RWPE2 (cell line): Measurements from ENCODE around the gene OBSCN.
"Not testable (repeated sequence)": the region's sequence is repeated elsewhere in the genome, so short reads cannot be mapped to it uniquely, and the experiment has no call there.

ENCODE experiments used
- ATAC-seq: fragments of 200-7000 bp; cut with Tn5 transposase; 3 replicates; pipeline ENCODE4 v1.9.1; 2021; ENCODE audit warnings: low read depth
- DNase-seq: peaks from one replicate; pipeline ENCODE4 v3.0.0-alpha.2; 2020; ENCODE audit warnings: low spot score
- H3K27ac ChIP-seq: fragments of 450-650 bp; 2 replicates; pipeline ENCODE4 v1.5.1; 2017; ENCODE audit warnings: mild to moderate bottlenecking; ENCODE audit not compliant: poor library complexity, severe bottlenecking
- H3K27me3 ChIP-seq: fragments of 250-450 bp; sonication (Bioruptor Pico); 2 replicates; pipeline ENCODE4 v1.5.1; 2021; ENCODE audit warnings: mild to moderate bottlenecking, moderate library complexity; ENCODE audit not compliant: insufficient read depth, poor library complexity, severe bottlenecking
- H3K36me3 ChIP-seq: fragments of 250-450 bp; sonication (Bioruptor Pico); 2 replicates; pipeline ENCODE4 v1.5.1; 2020; ENCODE audit warnings: low read depth, mild to moderate bottlenecking, moderate library complexity
- H3K4me1 ChIP-seq: fragments of 250-450 bp; sonication (Bioruptor Pico); 2 replicates; pipeline ENCODE4 v1.5.1; 2021; ENCODE audit warnings: mild to moderate bottlenecking, moderate library complexity; ENCODE audit not compliant: insufficient read depth, poor library complexity, severe bottlenecking
- H3K4me3 ChIP-seq: fragments of 250-450 bp; sonication (Bioruptor Pico); 2 replicates; pipeline ENCODE4 v1.5.1; 2021; ENCODE audit warnings: mild to moderate bottlenecking, moderate library complexity; ENCODE audit not compliant: severe bottlenecking
- H3K9me3 ChIP-seq: fragments of 250-450 bp; sonication (Bioruptor Pico); 2 replicates; pipeline ENCODE4 v1.5.1; 2021; ENCODE audit warnings: mild to moderate bottlenecking, moderate library complexity; ENCODE audit not compliant: severe bottlenecking
- CTCF ChIP-seq: fragments of 450-650 bp; IDR thresholded peaks from one replicate; pipeline ENCODE4 v1.5.1; 2017; ENCODE audit warnings: mild to moderate bottlenecking, moderate library complexity; ENCODE audit not compliant: poor library complexity, severe bottlenecking

The OBSCN gene

DNA sequence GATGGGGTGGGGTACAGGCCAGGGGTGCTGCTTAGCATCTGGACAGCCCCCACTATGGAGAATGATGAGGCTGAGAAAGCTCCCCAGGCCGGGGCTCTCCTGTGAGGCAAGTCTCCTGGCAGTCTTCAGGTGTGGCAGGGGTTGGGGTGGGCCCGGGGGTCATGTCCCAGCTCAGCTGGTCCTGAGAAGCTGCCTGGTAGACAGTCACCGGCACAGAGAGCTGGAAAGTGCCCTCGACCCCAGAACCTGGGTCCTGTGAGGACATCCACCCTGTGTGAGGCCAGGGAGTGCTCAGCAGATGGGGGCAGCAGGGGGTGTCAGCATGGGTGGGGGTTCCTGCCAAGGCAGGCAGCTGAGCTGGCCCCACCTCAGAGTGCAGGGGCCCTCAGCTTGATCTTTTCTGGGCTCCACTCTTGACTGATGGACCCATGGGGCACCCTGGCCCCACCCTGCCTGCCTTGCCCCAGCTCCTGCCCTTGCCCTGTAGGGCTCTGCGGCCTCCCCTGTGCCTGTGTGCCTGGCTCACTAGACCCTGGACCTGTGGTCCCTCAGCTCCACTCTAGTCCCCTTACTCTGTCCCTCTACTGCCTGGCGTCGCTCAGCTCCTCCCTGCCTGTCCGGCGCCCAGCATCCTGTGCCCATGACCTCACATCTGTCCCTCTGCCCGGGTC is 36.5 kb upstream of the OBSCN start:
- H3K27me3 ChIP-seq = no peaks in the 10 kb centered on the region
- no peak overlapping the region for H3K27ac ChIP-seq
- H3K9me3 ChIP-seq = no peaks in the 10 kb centered on the region
- H3K36me3 ChIP-seq = no peaks in the 10 kb centered on the region
- DNase-seq = no peak
- TF ChIP-seq CTCF = no peak
- no peaks in the 10 kb centered on the region for H3K4me1 ChIP-seq
- no peak for ATAC-seq
- no peak overlapping the region for H3K4me3 ChIP-seq

DNA sequence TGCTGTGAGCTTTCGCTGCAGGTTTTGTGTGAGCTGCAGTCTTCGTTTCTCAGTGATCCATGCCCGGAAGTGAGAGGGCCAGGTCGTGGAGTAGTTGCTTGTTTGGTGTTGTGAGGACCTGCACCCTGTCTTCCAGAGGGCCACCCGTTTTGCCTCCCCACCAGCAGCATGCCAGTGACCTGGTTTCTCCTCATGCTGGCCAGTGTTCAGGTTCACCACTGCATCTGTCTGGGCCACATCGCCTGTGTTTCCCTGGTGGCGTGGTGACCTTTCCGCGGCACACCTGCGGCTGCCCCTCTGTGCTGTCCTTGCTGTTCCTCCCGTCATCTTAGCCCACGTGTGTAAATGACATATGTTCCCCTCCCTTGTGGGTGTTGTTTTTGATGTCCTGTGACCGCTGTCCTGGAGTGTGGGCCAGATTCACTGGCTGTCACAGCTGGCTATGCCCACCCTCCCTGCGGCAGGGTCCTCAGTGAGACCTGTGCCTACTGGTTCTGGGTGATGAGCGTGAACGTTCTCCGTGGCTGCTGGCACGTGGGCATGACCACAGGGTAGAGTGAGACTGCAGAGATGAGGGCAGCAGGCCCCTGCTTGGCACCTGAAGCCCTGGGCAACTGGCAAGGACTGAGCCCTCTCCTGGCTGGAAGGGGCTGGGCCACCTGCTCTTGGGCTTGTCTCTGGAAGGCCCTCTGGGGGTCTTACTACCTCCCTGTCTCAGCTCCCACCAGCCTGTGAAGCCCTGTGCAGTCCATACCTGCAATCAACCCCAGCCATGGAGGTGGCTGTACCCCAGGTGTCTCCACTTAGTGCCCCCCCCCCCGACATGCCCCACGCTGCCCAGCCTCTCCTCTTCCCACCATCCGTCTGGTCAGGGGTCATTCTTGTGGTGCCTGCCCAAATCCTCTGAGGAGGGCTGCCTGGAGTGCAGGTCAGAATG is 35.0 kb upstream of the OBSCN start:
- Histone ChIP-seq H3K4me3 (no peak overlapping the region), H3K4me1 (no peaks in the 10 kb centered on the region), H3K27ac (no peak overlapping the region), H3K27me3 (no peaks in the 10 kb centered on the region), H3K9me3 (no peaks in the 10 kb centered on the region), H3K36me3 (no peaks in the 10 kb centered on the region)
- no peak for DNase-seq
- no peak for TF ChIP-seq CTCF
- no peak for ATAC-seq

DNA sequence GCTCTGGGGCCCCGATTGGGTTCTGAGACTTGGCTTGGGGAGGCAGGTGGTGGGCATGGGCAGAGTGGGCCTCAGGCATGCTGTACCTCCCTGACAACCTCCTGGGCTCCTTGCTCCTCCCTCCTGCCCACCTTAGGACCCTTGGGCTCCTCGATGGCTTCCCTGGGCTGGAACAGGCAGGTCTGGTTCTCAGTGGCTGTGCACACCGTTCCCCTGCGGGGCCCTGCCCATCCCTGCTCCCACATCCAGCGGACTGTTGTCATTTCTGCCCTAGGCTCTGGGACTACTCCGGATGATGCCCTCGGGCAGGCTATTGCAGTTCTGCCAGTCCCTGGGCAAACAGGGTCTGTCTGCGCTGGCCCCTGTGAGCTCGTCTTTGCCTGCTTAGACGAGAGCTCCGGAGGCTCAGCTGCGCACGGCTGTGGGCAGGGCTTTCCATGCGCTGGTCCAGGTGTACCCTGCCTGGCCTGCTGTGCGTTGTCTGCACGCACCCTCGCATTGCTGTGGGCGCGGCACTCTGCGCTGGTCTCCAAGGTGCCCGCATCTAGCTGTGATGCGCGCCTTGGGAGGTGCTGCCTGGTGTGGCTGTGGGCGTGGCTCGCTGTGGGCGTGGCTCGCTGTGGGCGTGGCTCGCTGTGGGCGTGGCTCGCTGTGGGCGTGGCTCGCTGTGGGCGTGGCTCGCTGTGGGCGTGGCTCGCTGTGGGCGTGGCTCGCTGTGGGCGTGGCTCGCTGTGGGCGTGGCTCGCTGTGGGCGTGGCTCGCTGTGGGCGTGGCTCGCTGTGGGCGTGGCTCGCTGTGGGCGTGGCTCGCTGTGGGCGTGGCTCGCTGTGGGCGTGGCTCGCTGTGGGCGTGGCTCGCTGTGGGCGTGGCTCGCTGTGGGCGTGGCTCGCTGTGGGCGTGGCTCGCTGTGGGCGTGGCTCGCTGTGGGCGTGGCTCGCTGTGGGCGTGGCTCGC is 34.0 kb upstream of the OBSCN start:
- not testable (repeated sequence) for H3K9me3 ChIP-seq

DNA sequence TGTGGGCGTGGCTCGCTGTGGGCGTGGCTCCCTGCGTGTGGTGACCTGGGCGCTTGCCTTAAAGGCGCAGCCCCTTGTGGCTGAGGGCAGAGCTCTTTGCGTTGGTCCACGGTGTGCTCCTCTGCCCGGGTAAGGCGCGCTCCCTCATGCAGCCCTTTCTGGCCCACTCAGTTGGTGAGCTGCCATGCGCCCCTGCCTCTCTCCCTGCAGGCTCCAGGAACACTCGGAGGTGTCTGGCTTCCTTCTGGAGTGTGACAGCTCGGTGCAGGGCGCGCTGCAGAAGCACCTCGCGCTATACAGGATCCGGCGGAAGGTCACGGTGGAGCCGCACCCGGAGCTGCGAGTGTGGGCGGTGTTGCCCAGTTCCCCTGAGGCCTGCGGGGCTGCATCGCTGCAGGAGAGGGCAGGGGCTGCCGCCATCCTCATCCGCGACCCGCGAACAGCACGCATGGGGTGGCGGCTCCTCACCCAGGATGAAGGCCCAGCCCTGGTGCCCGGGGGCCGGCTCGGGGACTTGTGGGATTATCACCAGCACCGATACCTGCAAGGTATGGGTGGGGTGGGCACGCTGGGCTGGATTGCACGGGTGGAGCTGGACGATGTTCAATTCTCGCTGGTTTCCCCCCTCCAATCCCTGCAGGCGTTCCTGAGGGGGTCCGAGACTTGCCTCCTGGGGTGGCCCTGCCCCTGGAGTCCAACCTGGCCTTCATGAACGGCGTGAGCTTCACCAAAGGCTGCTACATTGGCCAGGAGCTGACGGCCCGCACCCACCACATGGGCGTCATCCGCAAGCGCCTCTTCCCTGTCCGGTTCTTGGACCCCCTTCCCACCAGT is 33.1 kb upstream of the OBSCN start:
- ATAC-seq = no peak
- TF ChIP-seq CTCF = no peak
- Histone ChIP-seq H3K27me3 (no peaks in the 10 kb centered on the region), H3K4me1 (no peaks in the 10 kb centered on the region), H3K36me3 (no peaks in the 10 kb centered on the region), H3K9me3 (no peaks in the 10 kb centered on the region), H3K4me3 (no peak overlapping the region), H3K27ac (no peak overlapping the region)
- no peak for DNase-seq

More for the DNA sequence above, 34.0 kb upstream of the OBSCN start:
- not testable (repeated sequence) for H3K27me3 ChIP-seq, H3K4me3 ChIP-seq, DNase-seq, H3K36me3 ChIP-seq, H3K27ac ChIP-seq, H3K4me1 ChIP-seq
- ATAC-seq = 0 out of 3 replicates have a peak, but pooled peaks have one; percentile 46
